LNCaP clone FGC (cell line): Measurements from ENCODE around the gene LRRC4B.

Experiments used
- DNase-seq: peaks from one replicate; pipeline ENCODE4 v3.0.0-alpha.2; 2011; ENCODE audit warnings: low read depth
- H3K4me3 ChIP-seq: 2 replicates; pipeline ENCODE4 v1.5.1; 2011; ENCODE audit warnings: mild to moderate bottlenecking, low read depth, low read length, control low read depth
- CTCF ChIP-seq: IDR thresholded peaks from 2 replicates; pipeline ENCODE4 v1.5.1; 2012; ENCODE audit warnings: mild to moderate bottlenecking; ENCODE audit not compliant: control insufficient read depth, insufficient read depth; ENCODE audit errors: extremely low read depth

LRRC4B gene

GRCh38 chr19:50555033-50555432 lies 13.2 kb downstream of the LRRC4B start:
- TF ChIP-seq CTCF: no peak
- H3K4me3 ChIP-seq: no peak overlapping the region
- no peak for DNase-seq

DNA sequence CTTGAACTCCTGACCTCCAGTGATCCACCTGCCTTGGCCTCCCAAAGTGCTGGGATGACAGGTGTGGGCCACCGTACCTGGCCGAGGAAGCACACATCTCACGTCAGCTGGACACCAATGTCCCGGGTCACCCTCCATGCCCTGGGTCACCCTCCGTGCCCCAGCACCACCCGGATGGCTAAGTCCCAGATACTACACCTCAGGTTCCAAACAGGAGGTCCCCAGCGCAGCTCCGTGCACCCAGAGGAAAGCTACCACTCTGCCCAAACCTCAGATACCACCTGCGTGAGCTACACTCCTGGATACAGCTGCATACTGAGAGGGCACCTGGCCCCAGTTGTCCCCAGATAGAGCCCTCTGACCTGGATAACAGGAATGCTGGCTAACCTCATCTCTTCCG lies 14.0 kb downstream of the LRRC4B start:
- DNase-seq: no peak
- no peak for TF ChIP-seq CTCF
- no peak overlapping the region for H3K4me3 ChIP-seq

DNA sequence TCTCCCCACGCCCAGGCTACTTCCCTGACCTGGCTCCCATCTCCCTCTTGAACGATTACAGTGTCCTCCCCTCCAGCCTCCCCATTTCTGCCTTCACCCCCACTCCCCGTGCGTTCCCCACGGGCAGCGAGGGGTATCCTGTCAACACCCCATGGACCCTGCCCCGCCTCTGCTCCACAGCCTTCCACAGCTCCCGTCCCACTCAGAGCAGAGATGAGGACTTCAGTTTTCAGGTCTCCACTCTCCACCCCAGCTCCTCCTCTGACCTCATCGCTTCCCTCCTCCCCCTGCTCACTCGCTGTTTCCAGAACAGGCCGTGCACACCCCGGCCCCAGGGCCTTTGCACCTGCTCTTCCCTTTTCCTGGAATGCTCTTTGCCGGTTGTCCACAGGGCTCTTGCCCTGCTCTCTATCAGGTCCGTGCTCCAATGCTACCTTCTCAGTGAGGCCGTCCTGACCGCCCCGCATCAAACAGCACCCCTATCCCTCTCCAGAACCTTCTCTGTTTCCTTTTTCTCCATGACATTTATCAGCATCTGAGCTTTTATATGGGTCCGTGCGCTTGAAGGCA lies 15.0 kb downstream of the LRRC4B start:
- DNase-seq: no peak
- no peak for TF ChIP-seq CTCF
- no peak overlapping the region for H3K4me3 ChIP-seq

GRCh38 chr19:50552540-50552939 lies 15.7 kb downstream of the LRRC4B start:
- H3K4me3 ChIP-seq: no peak overlapping the region
- TF ChIP-seq CTCF: no peak
- DNase-seq: no peak

DNA sequence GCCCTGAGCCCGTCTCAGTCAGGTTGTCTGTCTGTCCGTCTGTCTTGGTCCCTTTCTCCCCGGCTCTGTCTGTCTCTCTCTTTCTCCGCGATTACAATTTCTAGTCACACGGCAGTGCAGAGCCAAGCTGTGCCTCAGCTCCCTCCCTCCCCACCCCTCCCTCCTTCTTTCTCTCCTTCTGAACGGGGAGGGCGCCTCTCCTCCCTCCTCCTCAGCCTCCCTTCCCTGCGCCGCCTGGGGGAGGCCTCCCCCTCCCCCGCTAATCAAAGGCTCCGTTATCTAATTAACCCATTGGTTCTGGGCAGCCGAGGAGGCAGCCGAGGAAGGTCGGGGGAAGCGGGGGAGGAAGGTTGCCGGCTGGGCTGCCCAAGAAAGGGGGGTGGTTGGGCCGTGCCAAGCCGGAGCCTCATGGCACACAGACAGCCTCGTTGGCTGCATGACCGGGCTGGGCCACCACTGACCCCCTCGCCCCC lies 16.5 kb downstream of the LRRC4B start:
- no peak for DNase-seq
- TF ChIP-seq CTCF: no peak
- no peak overlapping the region for H3K4me3 ChIP-seq

- DNase-seq: no peak
- no peak for TF ChIP-seq CTCF
- no peak overlapping the region for H3K4me3 ChIP-seq
Measured at GRCh38 chr19:50551034-50551714, 17.1 kb downstream of the LRRC4B start.

GRCh38 chr19:50550594-50550966 lies 17.7 kb downstream of the LRRC4B start:
- no peak overlapping the region for H3K4me3 ChIP-seq
- no peak for TF ChIP-seq CTCF
- DNase-seq: no peak
